ENCODE data around the gene RAB7A. TPM values are rescaled to one million over a fixed set of nuclear protein-coding genes. Genes with fewer than 3 reads are reported as not detected.
"Not testable (repeated sequence)": the region's sequence is repeated elsewhere in the genome, so short reads cannot be mapped to it uniquely, and the experiment has no call there.

The RAB7A gene
- total and polyA plus RNA-seq, 2 of the 8 experiments (the other 6 are each of a cell fraction or from before 2014, with no cell fraction given): 179 to 195 TPM

DNA sequence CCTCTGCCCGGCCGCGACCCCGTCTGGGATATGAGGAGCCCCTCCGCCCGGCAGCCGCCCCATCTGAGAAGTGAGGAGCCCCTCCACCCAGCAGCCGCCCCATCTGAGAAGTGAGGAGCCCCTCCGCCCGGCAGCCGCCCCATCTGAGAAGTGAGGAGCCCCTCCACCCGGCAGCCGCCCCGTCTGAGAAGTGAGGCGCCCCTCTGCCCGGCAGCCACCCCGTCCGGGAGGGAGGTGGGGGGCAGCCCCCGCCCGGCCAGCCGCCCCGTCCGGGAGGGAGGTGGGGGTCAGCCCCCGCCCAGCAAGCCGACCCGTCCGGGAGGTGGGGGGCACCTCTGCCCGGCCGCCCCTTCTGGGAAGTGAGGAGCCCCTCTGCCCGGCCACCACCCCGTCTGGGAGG, 47.2 kb downstream of the RAB7A start:
- POLR2A ChIA-PET (ENCODE audit: partially characterized antibody); H3K4me3 ChIP-seq (ENCODE audit: extremely low read depth in 1 of 4, insufficient read depth in 2 of 4, low read depth in 3 of 4, low read length in 4 of 4); H3K27me3 ChIP-seq (replicated peaks in 1 of 4; ENCODE audit: control insufficient read depth in 3 of 4, extremely low read depth in 1 of 4, insufficient read depth in 3 of 4, low read length in 3 of 4); DNase-seq (ENCODE audit: low read depth in 1 of 2, low spot score in 2 of 2); H3K36me3 ChIP-seq (ENCODE audit: control insufficient read depth in 2 of 4, insufficient read depth in 4 of 4, low read length in 3 of 4); H3K9ac ChIP-seq (replicated peaks in 1 of 4; ENCODE audit: extremely low read depth in 1 of 4, low read depth in 3 of 4, low read length in 3 of 4); H2BK120ac ChIP-seq (replicated peaks; ENCODE audit: low read depth, low read length); H3K27ac ChIP-seq (ENCODE audit: low read depth, low read length); H3K56ac ChIP-seq (replicated peaks; ENCODE audit: insufficient read length, low read depth, low read length); H3K9me3 ChIP-seq (ENCODE audit: insufficient read depth in 2 of 2, low read depth in 1 of 2, low read length in 1 of 2); H3K23ac ChIP-seq (ENCODE audit: insufficient read length); H4K8ac ChIP-seq (ENCODE audit: extremely low read depth, insufficient read depth, low read length); H2BK5ac ChIP-seq (ENCODE audit: low read depth, low read length); H2AFZ ChIP-seq (ENCODE audit: low read length); H2AK5ac ChIP-seq (ENCODE audit: low read depth, low read length); H4K91ac ChIP-seq (replicated peaks; ENCODE audit: insufficient read length, low read length); FAIRE-seq; H2BK12ac ChIP-seq (ENCODE audit: low read depth, low read length); H4K5ac ChIP-seq (ENCODE audit: insufficient read length, low read depth, low read length); H3K4me2 ChIP-seq (ENCODE audit: insufficient read depth in 1 of 2, low read depth in 2 of 2, low read length in 2 of 2); H2BK20ac ChIP-seq (ENCODE audit: low read length); H3K4ac ChIP-seq (replicated peaks; ENCODE audit: insufficient read length, low read depth, low read length); H3K4me1 ChIP-seq (replicated peaks in 1 of 4; ENCODE audit: control insufficient read depth in 3 of 4, insufficient read depth in 4 of 4, low read length in 3 of 4); H2BK15ac ChIP-seq (ENCODE audit: low read length); H3K14ac ChIP-seq (ENCODE audit: insufficient read length); H3K23me2 ChIP-seq (ENCODE audit: low read depth, low read length); CTCF ChIA-PET (ENCODE audit: partially characterized antibody); H3K18ac ChIP-seq (ENCODE audit: extremely low read depth, low read length): not testable (repeated sequence)
- Histone ChIP-seq H3K79me1 (ENCODE audit: low read depth, low read length) (peaks cover 10% of the 10 kb centered on the region), H3K79me2 (ENCODE audit: control insufficient read depth in 1 of 2, insufficient read depth in 2 of 2, low read length in 2 of 2) (peaks cover 3 to 85% of the 10 kb centered on the region in 2 experiments), H4K20me1 (replicated peaks in 1 of 2; ENCODE audit: control insufficient read depth in 1 of 2, insufficient read depth in 2 of 2, low read length in 2 of 2) (peaks cover 12 to 15% of the 10 kb centered on the region in 2 experiments)
- whole genome bisulfite sequencing, 2 experiments (ENCODE audit: extremely low coverage in 1 of 2, insufficient coverage in 1 of 2, insufficient read length in 1 of 2, insufficient replicate concordance in 2 of 2, low coverage in 1 of 2, low lambda C conversion rate in 2 of 2, missing lambda C conversion rate in 1 of 2): 98% methylated on average over 7 of the region's 31 CpGs; no CpG with 5 or more reads in 1 of the 2 experiments

DNA sequence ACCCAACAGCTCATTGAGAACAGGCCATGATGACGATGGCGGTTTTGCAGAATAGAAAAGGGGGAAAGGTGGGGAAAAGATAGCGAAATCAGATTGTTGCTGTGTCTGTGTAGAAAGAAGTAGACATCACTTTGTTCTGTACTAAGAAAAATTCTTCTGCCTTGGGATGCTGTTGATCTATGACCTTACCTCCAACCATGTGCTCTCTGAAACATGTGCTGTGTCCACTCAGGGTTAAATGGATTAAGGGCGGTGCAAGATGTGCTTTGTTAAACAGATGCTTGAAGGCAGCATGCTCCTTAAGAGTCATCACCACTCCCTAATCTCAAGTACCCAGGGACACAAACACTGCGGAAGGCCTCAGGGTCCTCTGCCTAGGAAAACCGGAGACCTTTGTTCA, 47.6 kb downstream of the RAB7A start:
- H3K14ac ChIP-seq (ENCODE audit: insufficient read length); H2BK5ac ChIP-seq (ENCODE audit: low read depth, low read length); H4K91ac ChIP-seq (replicated peaks; ENCODE audit: insufficient read length, low read length); H3K27ac ChIP-seq (ENCODE audit: low read depth, low read length); FAIRE-seq; H3K36me3 ChIP-seq (ENCODE audit: control insufficient read depth in 2 of 4, insufficient read depth in 4 of 4, low read length in 3 of 4); H3K18ac ChIP-seq (ENCODE audit: extremely low read depth, low read length); H2BK20ac ChIP-seq (ENCODE audit: low read length); H2BK120ac ChIP-seq (replicated peaks; ENCODE audit: low read depth, low read length); CTCF ChIA-PET (ENCODE audit: partially characterized antibody); H3K23me2 ChIP-seq (ENCODE audit: low read depth, low read length); H2AK5ac ChIP-seq (ENCODE audit: low read depth, low read length); H3K56ac ChIP-seq (replicated peaks; ENCODE audit: insufficient read length, low read depth, low read length); H4K8ac ChIP-seq (ENCODE audit: extremely low read depth, insufficient read depth, low read length); H3K9me3 ChIP-seq (ENCODE audit: insufficient read depth in 2 of 2, low read depth in 1 of 2, low read length in 1 of 2); H3K9ac ChIP-seq (replicated peaks in 1 of 4; ENCODE audit: extremely low read depth in 1 of 4, low read depth in 3 of 4, low read length in 3 of 4); H3K23ac ChIP-seq (ENCODE audit: insufficient read length); H2AFZ ChIP-seq (ENCODE audit: low read length); H2BK15ac ChIP-seq (ENCODE audit: low read length); H3K4ac ChIP-seq (replicated peaks; ENCODE audit: insufficient read length, low read depth, low read length); POLR2A ChIA-PET (ENCODE audit: partially characterized antibody); H3K27me3 ChIP-seq (replicated peaks in 1 of 4; ENCODE audit: control insufficient read depth in 3 of 4, extremely low read depth in 1 of 4, insufficient read depth in 3 of 4, low read length in 3 of 4); H3K4me3 ChIP-seq (ENCODE audit: extremely low read depth in 1 of 4, insufficient read depth in 2 of 4, low read depth in 3 of 4, low read length in 4 of 4); DNase-seq (ENCODE audit: low read depth in 1 of 2, low spot score in 2 of 2); H4K5ac ChIP-seq (ENCODE audit: insufficient read length, low read depth, low read length); H3K4me2 ChIP-seq (ENCODE audit: insufficient read depth in 1 of 2, low read depth in 2 of 2, low read length in 2 of 2); H3K4me1 ChIP-seq (replicated peaks in 1 of 4; ENCODE audit: control insufficient read depth in 3 of 4, insufficient read depth in 4 of 4, low read length in 3 of 4); H2BK12ac ChIP-seq (ENCODE audit: low read depth, low read length): not testable (repeated sequence)
- 85% methylated on average over 5 of the region's 6 CpGs; no CpG with 5 or more reads in 1 of the 2 experiments for WGBS, 2 experiments (ENCODE audit: extremely low coverage in 1 of 2, insufficient coverage in 1 of 2, insufficient read length in 1 of 2, insufficient replicate concordance in 2 of 2, low coverage in 1 of 2, low lambda C conversion rate in 2 of 2, missing lambda C conversion rate in 1 of 2)
- Histone ChIP-seq H3K79me2 (ENCODE audit: control insufficient read depth in 1 of 2, insufficient read depth in 2 of 2, low read length in 2 of 2) (peaks cover 3 to 85% of the 10 kb centered on the region in 2 experiments), H3K79me1 (ENCODE audit: low read depth, low read length) (peaks cover 10% of the 10 kb centered on the region), H4K20me1 (replicated peaks in 1 of 2; ENCODE audit: control insufficient read depth in 1 of 2, insufficient read depth in 2 of 2, low read length in 2 of 2) (peaks cover 9 to 13% of the 10 kb centered on the region in 2 experiments)

Data from H1 (cell line).